Panc1 (cell line): ENCODE results near the gene KIAA1217.

Experiments used
- CTCF ChIP-seq: fragments of 450-650 bp; IDR thresholded peaks from 2 replicates; pipeline ENCODE4 v1.5.1; 2017; ENCODE audit warnings: mild to moderate bottlenecking
- POLR2AphosphoS5 ChIP-seq: IDR thresholded peaks from 2 replicates; pipeline ENCODE4 v1.6.1; 2012; ENCODE audit warnings: mild to moderate bottlenecking, low read depth, low read length, moderate library complexity

GRCh38 chr10:24427678-24428409 lies 218.9 kb downstream of the KIAA1217 start:
- TF ChIP-seq CTCF: no peak
- no peak for TF ChIP-seq POLR2AphosphoS5
